Activated T-helper 1 cell treated with anti-CD3 and anti-CD28 coated beads, Interleukin-12 subunit alpha, Interleukin-12 subunit beta, Interleukin-2, Interleukin-4 antibody, amounts not matched to agents 30 ng/mL and 10 ng/mL and 1 ng/mL, durations not matched to agents 14 hours and 24 hours and 36 hours (primary cell): ENCODE data around the gene FBXW7. TPM values are rescaled to one million over a fixed set of nuclear protein-coding genes. Genes with fewer than 3 reads are reported as not detected.

ENCODE experiments used
- DNase-seq: peaks from one replicate; pipeline ENCODE4 v3.0.0; 2021; ENCODE audit warnings: low spot score
- H3K27ac Mint-ChIP-seq: one replicate; pipeline ENCODE4 v1.8.0; 2021; ENCODE audit warnings: mild to moderate bottlenecking, mixed read lengths
- H3K27me3 Mint-ChIP-seq: one replicate; pipeline ENCODE4 v1.8.0; 2022; ENCODE audit warnings: mild to moderate bottlenecking, moderate library complexity, mixed read lengths; ENCODE audit not compliant: insufficient read depth
- H3K36me3 Mint-ChIP-seq: one replicate; pipeline ENCODE4 v1.8.0; 2021; ENCODE audit warnings: low read depth, mixed read lengths
- H3K4me1 Mint-ChIP-seq: one replicate; pipeline ENCODE4 v1.8.0; 2021; ENCODE audit warnings: low read depth, mixed read lengths
- H3K4me3 Mint-ChIP-seq: one replicate; pipeline ENCODE4 v1.8.0; 2021; ENCODE audit warnings: mild to moderate bottlenecking, moderate library complexity, mixed read lengths
- H3K9me3 Mint-ChIP-seq: one replicate; pipeline ENCODE4 v1.8.0; 2021; ENCODE audit warnings: mixed read lengths
- intact Hi-C: fragments of 100-400 bp; cut with micrococcal nuclease; formaldehyde crosslinking; loops from one replicate; pipeline ENCODE4 v1.15.1; 2024
- total RNA-seq: library from RNA; stranded (reverse); gene quantifications from 2 replicates; pipeline ENCODE4 v1.2.3, GENCODE V29; 2022

Gene FBXW7
- total RNA-seq, 1 donor from 2014 or later = 53.3 TPM

DNA sequence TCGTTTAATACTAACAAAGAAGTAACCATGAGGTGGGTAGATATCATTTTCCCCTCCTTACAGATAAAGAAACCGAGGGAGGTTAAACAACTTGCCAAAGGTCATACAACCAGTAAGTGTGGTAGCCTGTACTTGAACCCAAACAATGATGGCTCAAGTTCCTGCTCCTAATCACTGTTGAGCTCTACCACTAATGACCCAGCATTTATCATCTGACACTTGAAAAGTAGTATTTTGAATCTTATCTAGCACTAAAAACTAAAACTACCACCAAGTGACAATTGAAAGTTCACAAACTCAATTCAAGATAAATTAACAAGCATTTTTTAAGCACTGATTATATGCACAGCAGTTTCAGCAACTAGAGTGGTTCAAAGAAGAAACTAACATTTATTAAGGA lies 13.1 kb downstream of the FBXW7 start:
- Mint-ChIP-seq H3K27ac (no peak overlapping the region), H3K9me3 (no peaks in the 10 kb centered on the region), H3K27me3 (no peaks in the 10 kb centered on the region), H3K4me1 (peaks cover 46% of the 10 kb centered on the region), H3K4me3 (no peak overlapping the region), H3K36me3 (peaks cover 21% of the 10 kb centered on the region)
- no peak for DNase-seq
- intact Hi-C loops = no loop called here

DNA sequence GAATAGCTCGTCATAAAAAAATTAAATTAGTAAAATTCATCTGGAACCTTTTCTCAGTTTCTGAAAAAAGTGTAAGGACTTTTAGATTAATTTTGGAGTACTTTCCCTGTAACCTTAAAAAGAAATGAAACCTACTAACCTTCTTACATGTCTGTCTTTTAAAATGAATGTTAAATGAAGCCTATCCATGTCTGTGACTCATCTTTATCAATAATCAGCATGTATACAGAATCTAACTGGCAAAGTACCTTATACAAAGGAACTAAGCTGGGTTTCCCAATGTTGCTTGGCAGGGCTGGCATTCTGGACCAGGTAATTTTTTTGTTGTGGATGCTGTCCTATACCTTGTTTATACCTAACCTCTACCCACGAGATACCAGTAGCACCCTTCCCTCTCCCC lies 13.6 kb downstream of the FBXW7 start:
- H3K4me1 Mint-ChIP-seq = peaks cover 46% of the 10 kb centered on the region

DNA sequence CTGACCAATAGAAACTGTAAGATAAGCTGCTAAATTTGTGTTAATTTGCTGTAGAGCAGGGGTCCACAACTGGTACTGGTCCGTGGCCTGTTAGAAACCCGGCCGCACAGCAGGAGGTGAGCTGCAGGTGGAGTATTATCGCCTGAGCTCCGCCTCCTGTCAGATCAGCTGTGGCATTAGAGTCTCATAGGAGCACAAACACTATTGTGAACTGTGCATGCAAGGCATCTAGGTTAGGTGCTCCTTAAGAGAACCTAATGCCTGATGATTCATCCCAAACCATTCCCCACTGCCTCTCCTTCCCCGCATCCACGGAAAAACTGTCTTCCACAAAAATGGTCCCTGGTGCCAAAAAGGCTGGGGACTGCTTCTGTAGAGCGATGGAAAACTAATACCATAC lies 19.7 kb downstream of the FBXW7 start:
- H3K4me1 Mint-ChIP-seq = peaks cover 28% of the 10 kb centered on the region
- no peaks in the 10 kb centered on the region for H3K9me3 Mint-ChIP-seq
- no peak overlapping the region for H3K4me3 Mint-ChIP-seq
- intact Hi-C loops = no loop called here
- H3K27ac Mint-ChIP-seq = no peak overlapping the region
- DNase-seq = no peak
- no peaks in the 10 kb centered on the region for H3K27me3 Mint-ChIP-seq
- peaks cover 9% of the 10 kb centered on the region for H3K36me3 Mint-ChIP-seq

More for the DNA sequence above, 13.6 kb downstream of the FBXW7 start:
- H3K4me3 Mint-ChIP-seq = no peak overlapping the region
- H3K9me3 Mint-ChIP-seq = no peaks in the 10 kb centered on the region
- H3K27me3 Mint-ChIP-seq = no peaks in the 10 kb centered on the region
- DNase-seq = no peak
- H3K27ac Mint-ChIP-seq = no peak overlapping the region
- intact Hi-C loops = no loop called here
- peaks cover 20% of the 10 kb centered on the region for H3K36me3 Mint-ChIP-seq

DNA sequence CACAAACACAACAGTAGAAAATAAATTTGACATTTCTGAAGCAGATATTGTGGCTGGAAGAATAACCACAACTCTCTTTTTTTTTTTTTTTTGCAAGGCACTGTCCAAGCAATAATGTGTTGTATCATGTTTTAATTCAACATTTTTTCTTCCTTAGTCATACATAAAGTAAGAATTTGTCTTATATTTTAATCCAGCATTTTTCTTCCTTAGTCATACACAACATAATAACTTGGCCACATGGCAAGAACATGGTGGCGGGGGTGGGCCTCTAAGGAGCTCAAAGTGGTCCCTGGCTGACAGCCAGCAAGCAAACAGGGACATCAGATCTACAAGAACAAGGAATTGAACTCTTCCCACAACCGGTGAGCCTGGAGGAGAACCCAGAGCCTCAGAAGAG lies 20.2 kb downstream of the FBXW7 start:
- no peak overlapping the region for H3K4me3 Mint-ChIP-seq
- DNase-seq = no peak
- peaks cover 30% of the 10 kb centered on the region for H3K4me1 Mint-ChIP-seq
- no peaks in the 10 kb centered on the region for H3K9me3 Mint-ChIP-seq
- H3K36me3 Mint-ChIP-seq = peaks cover 9% of the 10 kb centered on the region
- no peaks in the 10 kb centered on the region for H3K27me3 Mint-ChIP-seq
- H3K27ac Mint-ChIP-seq = no peak overlapping the region
- intact Hi-C loops = no loop called here

DNA sequence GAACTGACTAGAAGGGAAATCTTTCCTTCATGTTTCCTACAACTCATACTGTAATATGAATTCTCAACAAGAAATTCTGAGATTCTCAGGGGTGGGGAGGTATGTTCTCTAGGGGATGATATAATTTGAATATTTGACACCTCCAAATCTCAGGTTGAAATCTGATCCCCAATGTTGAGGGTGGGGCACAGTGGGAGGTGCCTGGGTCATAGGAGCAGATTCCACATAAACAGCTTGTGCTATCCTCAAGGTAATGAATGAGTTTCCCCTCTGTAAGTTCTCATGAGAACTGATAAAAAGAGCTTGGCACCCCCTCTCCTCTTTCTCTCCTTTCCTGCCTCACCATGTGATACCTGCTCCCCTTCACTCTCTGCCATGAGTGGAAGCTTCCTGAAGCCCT lies 21.5 kb downstream of the FBXW7 start:
- Mint-ChIP-seq H3K27me3 (no peaks in the 10 kb centered on the region), H3K9me3 (no peaks in the 10 kb centered on the region), H3K4me1 (peaks cover 36% of the 10 kb centered on the region), H3K27ac (no peak overlapping the region), H3K4me3 (no peak overlapping the region), H3K36me3 (peaks cover 4% of the 10 kb centered on the region)
- no peak for DNase-seq
- intact Hi-C loops = no loop called here

DNA sequence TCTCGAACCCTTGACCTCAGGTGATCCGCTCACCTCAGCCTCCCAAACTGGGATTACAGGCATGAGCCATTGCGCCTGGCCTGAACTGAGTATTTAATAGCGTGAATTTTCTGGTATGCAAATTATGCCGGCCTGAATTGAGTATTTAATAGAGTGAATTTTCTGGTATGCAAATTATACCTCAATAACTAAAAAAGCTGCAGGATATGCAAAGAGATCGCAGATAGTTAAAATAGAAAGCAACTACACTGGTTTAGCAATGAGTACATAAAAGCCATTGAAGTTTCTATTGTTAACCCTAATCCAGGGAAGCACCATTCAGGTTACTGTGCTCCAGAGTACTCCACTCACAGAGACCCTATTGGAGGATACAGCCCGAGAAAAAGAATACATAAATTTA lies 22.8 kb downstream of the FBXW7 start:
- Mint-ChIP-seq H3K27ac (no peak overlapping the region), H3K27me3 (no peaks in the 10 kb centered on the region), H3K36me3 (peaks cover 4% of the 10 kb centered on the region), H3K4me1 (peaks cover 42% of the 10 kb centered on the region), H3K4me3 (no peak overlapping the region), H3K9me3 (no peaks in the 10 kb centered on the region)
- intact Hi-C loops = no loop called here
- no peak for DNase-seq

DNA sequence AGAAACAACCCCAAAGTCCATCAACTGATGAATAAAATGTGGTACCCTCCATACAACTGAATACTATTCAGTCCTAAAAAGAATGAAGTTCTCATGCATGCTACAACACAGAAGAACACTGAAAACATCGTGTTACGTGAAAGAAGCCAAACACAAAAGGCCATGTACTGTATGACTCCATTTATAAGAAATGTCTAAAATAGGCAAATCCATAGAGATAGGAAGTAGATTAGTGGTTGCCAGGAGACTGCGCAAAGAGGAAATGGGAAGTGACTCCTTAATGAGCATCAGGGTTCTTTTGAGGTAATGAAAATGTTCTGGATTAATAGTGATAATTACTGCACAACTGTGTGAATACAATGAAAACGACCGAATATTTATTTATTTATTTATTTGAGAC lies 23.4 kb downstream of the FBXW7 start:
- intact Hi-C loops = no loop called here
- H3K27me3 Mint-ChIP-seq = no peaks in the 10 kb centered on the region
- H3K4me1 Mint-ChIP-seq = peaks cover 42% of the 10 kb centered on the region
- no peak overlapping the region for H3K27ac Mint-ChIP-seq
- H3K4me3 Mint-ChIP-seq = no peak overlapping the region
- DNase-seq = no peak
- H3K9me3 Mint-ChIP-seq = no peaks in the 10 kb centered on the region
- H3K36me3 Mint-ChIP-seq = peaks cover 6% of the 10 kb centered on the region

DNA sequence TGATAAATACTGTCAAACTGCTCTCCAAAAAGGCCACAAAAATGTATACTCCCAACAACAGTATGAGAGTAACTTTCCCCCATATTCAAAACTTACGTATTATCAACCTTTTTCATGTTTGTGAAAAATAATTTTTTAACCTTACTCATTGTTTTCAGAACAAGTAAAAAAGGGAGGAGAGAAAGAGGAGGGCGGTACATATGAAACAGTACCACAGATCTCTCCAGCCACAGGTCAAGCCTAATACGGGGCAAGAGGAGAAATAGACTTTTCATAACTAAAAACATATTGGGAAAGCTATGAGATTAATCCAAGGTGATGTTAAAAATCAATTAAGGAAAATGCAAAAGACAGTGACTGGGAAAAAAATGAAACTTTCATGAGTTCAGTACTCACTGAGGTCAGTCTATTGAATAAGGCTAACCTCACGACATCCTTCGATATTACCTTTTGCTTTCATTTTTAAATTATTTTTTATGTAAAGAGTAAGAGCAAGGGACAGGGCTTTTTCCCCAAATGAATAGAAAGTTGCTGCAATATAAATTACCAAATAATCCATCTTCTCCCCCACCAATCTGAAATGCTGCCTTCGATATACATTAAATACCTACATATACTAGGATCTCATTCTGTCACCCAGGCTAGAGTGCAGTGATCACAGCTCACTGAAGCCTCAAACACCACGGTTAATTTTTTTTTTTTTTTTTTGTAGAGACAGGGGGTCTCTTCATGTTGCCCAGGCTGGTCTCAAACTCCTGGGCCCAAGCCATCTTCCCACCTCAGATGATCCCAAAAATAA lies 25.3 kb downstream of the FBXW7 start:
- peaks cover 8% of the 10 kb centered on the region for H3K36me3 Mint-ChIP-seq
- H3K27me3 Mint-ChIP-seq = no peaks in the 10 kb centered on the region
- DNase-seq = no peak
- intact Hi-C loops = no loop called here
- H3K4me1 Mint-ChIP-seq = peaks cover 33% of the 10 kb centered on the region
- no peaks in the 10 kb centered on the region for H3K9me3 Mint-ChIP-seq
- no peak overlapping the region for H3K4me3 Mint-ChIP-seq
- no peak overlapping the region for H3K27ac Mint-ChIP-seq

DNA sequence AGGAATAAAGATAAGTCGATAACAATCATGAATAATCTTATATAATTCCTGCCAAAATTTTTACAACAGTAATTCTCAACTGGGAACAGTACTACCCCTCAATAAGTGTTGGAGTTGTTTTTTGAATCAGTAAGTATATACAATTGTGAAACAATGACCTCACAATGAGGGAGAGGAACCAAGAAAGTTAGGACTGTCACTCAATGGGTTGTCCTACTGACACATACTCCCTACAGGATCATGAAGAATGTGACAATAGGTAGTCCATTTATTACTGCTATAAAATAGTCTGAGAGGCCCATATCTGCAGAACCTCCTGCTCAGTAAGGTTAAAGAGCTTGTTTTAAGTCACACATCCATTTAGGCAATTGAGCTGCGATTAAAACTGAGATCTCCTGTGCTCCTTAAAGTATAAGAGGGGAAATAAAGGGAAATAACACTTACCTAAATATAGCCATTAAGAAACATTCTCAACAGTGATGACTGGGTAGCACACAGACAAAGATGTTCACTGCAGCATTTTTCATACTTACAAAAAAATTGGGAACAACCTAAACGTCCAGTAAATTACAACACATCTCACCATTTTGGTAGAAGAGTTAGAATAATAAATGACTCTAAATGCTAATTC lies 26.2 kb downstream of the FBXW7 start:
- H3K36me3 Mint-ChIP-seq = peaks cover 8% of the 10 kb centered on the region
- H3K4me3 Mint-ChIP-seq = no peak overlapping the region
- no peak for DNase-seq
- no peaks in the 10 kb centered on the region for H3K9me3 Mint-ChIP-seq
- intact Hi-C loops = no loop called here
- H3K4me1 Mint-ChIP-seq = peaks cover 33% of the 10 kb centered on the region
- H3K27me3 Mint-ChIP-seq = no peaks in the 10 kb centered on the region
- H3K27ac Mint-ChIP-seq = no peak overlapping the region

DNA sequence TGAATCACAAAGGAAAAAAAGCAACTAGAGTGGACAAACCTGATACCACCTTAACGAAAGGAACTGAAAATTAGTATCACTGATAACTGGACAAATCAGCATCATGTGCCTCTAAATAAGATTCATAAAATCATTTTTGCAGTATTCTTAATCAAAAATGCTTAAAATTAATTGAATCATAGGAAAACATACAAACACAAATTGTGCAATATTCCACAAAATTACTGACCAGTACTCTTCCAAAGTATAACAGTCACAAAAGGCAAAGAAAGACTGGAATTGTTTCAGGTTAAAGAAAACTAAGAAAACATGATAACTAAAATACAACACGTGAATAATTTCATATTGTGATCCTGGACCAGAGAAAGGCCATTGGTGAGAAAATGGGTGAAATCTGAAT lies 27.1 kb downstream of the FBXW7 start:
- intact Hi-C loops = no loop called here

DNA sequence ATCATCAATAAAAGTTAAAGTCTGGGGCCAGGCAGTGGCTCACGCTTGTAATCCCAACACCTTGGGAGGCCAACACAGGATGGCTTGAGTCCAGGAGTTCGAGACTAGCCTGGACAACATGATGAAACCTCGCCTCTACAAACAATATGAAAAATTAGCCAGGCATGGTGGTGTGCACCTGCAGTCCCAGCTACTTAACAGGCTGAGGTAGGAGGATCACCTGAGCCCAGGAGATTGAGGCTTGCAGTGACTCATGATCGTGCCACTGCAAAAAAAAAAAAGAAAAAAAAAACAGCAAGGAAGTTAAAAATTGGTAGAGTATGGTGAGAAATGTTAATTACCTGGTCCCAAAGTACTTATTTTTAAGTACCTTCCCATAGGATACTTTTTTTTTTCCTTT lies 27.5 kb downstream of the FBXW7 start:
- DNase-seq = no peak
- H3K9me3 Mint-ChIP-seq = no peaks in the 10 kb centered on the region
- H3K27ac Mint-ChIP-seq = no peak overlapping the region
- H3K4me1 Mint-ChIP-seq = peaks cover 30% of the 10 kb centered on the region
- H3K36me3 Mint-ChIP-seq = peaks cover 9% of the 10 kb centered on the region
- no peak overlapping the region for H3K4me3 Mint-ChIP-seq
- intact Hi-C loops = no loop called here
- no peaks in the 10 kb centered on the region for H3K27me3 Mint-ChIP-seq

More for the DNA sequence above, 27.1 kb downstream of the FBXW7 start:
- Mint-ChIP-seq H3K4me3 (no peak overlapping the region), H3K27ac (no peak overlapping the region), H3K9me3 (no peaks in the 10 kb centered on the region), H3K36me3 (peaks cover 9% of the 10 kb centered on the region), H3K4me1 (peaks cover 33% of the 10 kb centered on the region), H3K27me3 (no peaks in the 10 kb centered on the region)
- no peak for DNase-seq

DNA sequence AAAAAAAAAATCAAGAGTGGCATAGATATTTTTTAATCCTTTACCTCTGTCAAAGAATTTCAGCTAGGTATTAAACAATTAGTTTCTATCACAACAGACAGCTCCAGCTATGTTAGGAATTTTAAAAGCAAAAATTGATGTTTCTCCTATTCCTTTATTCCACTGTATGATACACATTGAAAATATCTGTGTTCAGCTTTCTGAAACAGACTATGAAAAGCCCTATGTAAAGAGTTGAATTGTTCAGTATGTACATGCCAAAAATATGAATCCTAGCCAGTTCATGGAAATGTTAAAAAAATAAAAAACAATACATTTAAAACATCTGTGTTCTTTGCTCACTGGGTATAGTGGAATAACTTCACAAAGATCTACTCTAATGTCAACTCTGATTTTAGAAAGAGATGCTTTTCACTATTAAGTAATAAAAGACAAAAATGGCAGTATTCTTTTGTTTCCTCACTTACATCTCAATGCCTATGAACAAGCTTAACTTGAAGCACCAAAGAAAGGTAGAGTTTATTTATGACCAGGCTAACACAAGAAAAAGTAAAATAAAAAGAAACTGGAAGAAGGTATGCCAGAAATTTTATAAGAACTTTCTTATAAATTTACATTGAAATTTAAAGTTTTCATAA lies 32.1 kb downstream of the FBXW7 start:
- H3K9me3 Mint-ChIP-seq = no peaks in the 10 kb centered on the region
- H3K4me1 Mint-ChIP-seq = peaks cover 16% of the 10 kb centered on the region
- H3K36me3 Mint-ChIP-seq = peaks cover 6% of the 10 kb centered on the region
- no peaks in the 10 kb centered on the region for H3K27me3 Mint-ChIP-seq
- DNase-seq = no peak
- H3K27ac Mint-ChIP-seq = no peak overlapping the region
- no peak overlapping the region for H3K4me3 Mint-ChIP-seq
- intact Hi-C loops = loop anchor here (5.0 kb wide), 1 partner anchor 41 kb away; no protein-coding TSS in a partner anchor

DNA sequence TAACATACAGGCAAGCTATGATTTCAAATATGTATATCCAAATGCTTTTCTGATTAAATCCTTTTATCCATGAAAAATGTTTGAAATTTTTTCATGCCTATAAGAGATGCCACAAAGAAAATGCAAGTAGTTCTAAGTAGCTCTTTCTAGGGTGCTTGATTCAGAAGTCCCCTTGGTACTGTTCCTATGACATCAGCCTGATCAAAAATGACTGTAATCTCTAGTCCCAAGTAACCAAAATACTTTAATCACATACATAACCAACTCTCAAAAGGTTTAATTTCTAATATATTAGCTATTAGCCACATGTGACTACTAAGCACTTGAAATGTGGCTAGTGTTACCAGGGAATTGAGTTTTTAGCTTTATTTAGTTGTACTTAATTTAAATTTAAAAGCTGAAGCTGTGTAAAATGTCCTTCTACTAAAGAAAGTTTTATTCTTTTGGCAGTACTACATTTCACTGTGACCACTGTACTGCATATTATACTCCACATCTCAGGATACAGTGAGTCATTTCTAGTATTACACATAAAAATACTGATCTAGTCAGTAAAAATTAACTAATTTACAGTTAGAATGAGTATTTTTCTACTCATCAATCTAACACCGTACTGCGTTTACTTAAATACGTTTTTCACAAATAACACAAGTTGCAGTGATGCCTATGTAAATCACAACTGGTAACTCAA lies 33.9 kb downstream of the FBXW7 start:
- Mint-ChIP-seq H3K4me3 (no peak overlapping the region), H3K4me1 (peaks cover 27% of the 10 kb centered on the region), H3K9me3 (no peaks in the 10 kb centered on the region), H3K36me3 (peaks cover 2% of the 10 kb centered on the region), H3K27ac (no peak overlapping the region), H3K27me3 (no peaks in the 10 kb centered on the region)
- intact Hi-C loops = loop anchor here (1.0 to 5.0 kb wide), 4 partner anchors 40 to 233 kb away; no protein-coding TSS in a partner anchor
- DNase-seq = no peak
